CD4-positive, alpha-beta T cell (primary cell): Measurements from ENCODE around the gene GRIN2B. TPM values are rescaled to one million over a fixed set of nuclear protein-coding genes. Genes with fewer than 3 reads are reported as not detected.

Source experiments
- ATAC-seq: fragments of 200-7000 bp; cut with Tn5 transposase; one replicate; pipeline ENCODE4 v1.10.0; 2022; ENCODE audit warnings: mild to moderate bottlenecking; ENCODE audit not compliant: poor library complexity
- CTCF ChIA-PET: fragments of 350-600 bp; sonication (Branson Sonifier 250); formaldehyde crosslinking; loops from one replicate; lab custom pipeline; 2021; ENCODE audit warnings: antibody characterized with exemption, inconsistent platforms; lab: Charles Lee
- POLR2A ChIA-PET: fragments of 350-600 bp; sonication (Branson Sonifier 250); formaldehyde crosslinking; loops from one replicate; lab custom pipeline; 2021; ENCODE audit warnings: antibody characterized with exemption, inconsistent platforms; lab: Charles Lee
- DNase-seq, 14 experiments: peaks; one replicate each; pipeline ENCODE4 v3.0.0-alpha.2; 2013 to 2020; ENCODE audit warnings: mixed read lengths in 2 of 14
- H3K27ac ChIP-seq, 2 donors: one replicate each; pipeline versions ENCODE4 v1.5.1 to v1.7.0; 2013; ENCODE audit warnings: low read length in 2 of 2, low read depth in 1 of 2, mild to moderate bottlenecking in 1 of 2
- H3K27me3 ChIP-seq, 2 experiments: 1 replicate in 1 of 2; 2 replicates in 1 of 2; pipeline versions ENCODE4 v1.6.1 to v1.7.0; 2013; ENCODE audit warnings: low read length in 2 of 2, control low read depth in 1 of 2, mild to moderate bottlenecking in 1 of 2, moderate library complexity in 1 of 2; ENCODE audit not compliant: insufficient read depth in 2 of 2, control insufficient read depth in 1 of 2
- H3K36me3 ChIP-seq: one replicate; pipeline ENCODE4 v1.6.1; 2013; ENCODE audit warnings: low read length, control low read depth; ENCODE audit not compliant: insufficient read depth
- H3K4me1 ChIP-seq: one replicate; pipeline ENCODE4 v1.6.1; 2013; ENCODE audit warnings: low read length, control low read depth; ENCODE audit not compliant: insufficient read depth
- H3K4me3 ChIP-seq: one replicate; pipeline ENCODE4 v1.5.1; 2013; ENCODE audit warnings: mild to moderate bottlenecking, low read length, moderate library complexity
- H3K9me3 ChIP-seq, 2 experiments: 1 replicate in 1 of 2; 2 replicates in 1 of 2; pipeline versions ENCODE4 v1.6.1 to v1.7.0; 2013; ENCODE audit warnings: low read length in 2 of 2, mild to moderate bottlenecking in 2 of 2, control low read depth in 1 of 2, moderate library complexity in 1 of 2; ENCODE audit not compliant: control insufficient read depth in 1 of 2, insufficient read depth in 1 of 2
- H3K27ac Mint-ChIP-seq: one replicate; pipeline ENCODE4 v1.8.0; 2020; ENCODE audit warnings: mixed read lengths
- H3K27me3 Mint-ChIP-seq: one replicate; pipeline ENCODE4 v1.8.0; 2021; ENCODE audit warnings: mixed read lengths
- H3K36me3 Mint-ChIP-seq: one replicate; pipeline ENCODE4 v1.8.0; 2021; ENCODE audit warnings: low read depth, mixed read lengths
- H3K4me1 Mint-ChIP-seq: one replicate; pipeline ENCODE4 v1.8.0; 2021; ENCODE audit warnings: low read depth, mixed read lengths
- H3K4me3 Mint-ChIP-seq: one replicate; pipeline ENCODE4 v1.8.0; 2020; ENCODE audit warnings: mild to moderate bottlenecking, mixed read lengths
- H3K9me3 Mint-ChIP-seq: one replicate; pipeline ENCODE4 v1.8.0; 2020; ENCODE audit warnings: mixed read lengths
- CTCF ChIP-seq: fragments of 200-600 bp; IDR thresholded peaks from one replicate; pipeline ENCODE4 v1.8.0; 2022; ENCODE audit warnings: antibody characterized with exemption, mild to moderate bottlenecking
- intact Hi-C, 2 experiments: fragments of 100-400 bp; cut with DNase I in 1 of 2; cut with micrococcal nuclease in 1 of 2; formaldehyde crosslinking; loops; one replicate each; pipeline versions ENCODE4 v1.15.1 to v1.9.0; 2023 to 2025; cut with DNase I, micrococcal nuclease
- polyA plus RNA-seq, 2 donors: library from polyadenylated mRNA; unstranded; fragments of 120-200 nt; gene quantifications; one replicate each; pipeline ENCODE4 v1.2.1, GENCODE V29; 2013
- total RNA-seq, 174 experiments: library from RNA in 2 of 174; stranded (reverse) in 2 of 174; gene quantifications; one replicate each; pipeline ENCODE4 v1.2.3 and lab custom pipeline; 2021 to 2026

The GRIN2B gene
- not detected for total RNA-seq
- not detected for polyA plus RNA-seq (2013, experiment 1 of 2)
- polyA plus RNA-seq (2013, experiment 2 of 2): under 0.01 TPM
- total RNA-seq (lab: John Stamatoyannopoulos, UW): 0 to 0.29 (median 0) reads per million in 172 experiments

- intact Hi-C loops: no loop called here
- Histone ChIP-seq H3K27ac (no peak within 1 kb of the TSS), H3K36me3 (no peaks in the 10 kb centered on the region), H3K4me3 (no peak within 1 kb of the TSS), H3K4me1 (peaks cover 7% of the 10 kb centered on the region), H3K9me3 (peaks cover 0 to 8% of the 10 kb centered on the region in 2 experiments), H3K27me3 (peaks cover 43 to 65% of the 10 kb centered on the region in 2 experiments)
- POLR2A ChIA-PET: no interaction called here
- no peaks in the 10 kb centered on the region for H3K9me3 Mint-ChIP-seq
- CTCF ChIA-PET: no interaction called here
- H3K27me3 Mint-ChIP-seq: peaks cover 84% of the 10 kb centered on the region
- H3K27ac Mint-ChIP-seq: no peak within 1 kb of the TSS
- ATAC-seq (no peak), DNase-seq (no peak)
- H3K36me3 Mint-ChIP-seq: no peaks in the 10 kb centered on the region
- peaks cover 6% of the 10 kb centered on the region for H3K4me1 Mint-ChIP-seq
- no peak for TF ChIP-seq CTCF
- no peak within 1 kb of the TSS for H3K4me3 Mint-ChIP-seq
Observed at GRCh38 chr12:13981296-13981962, at the start of gene GRIN2B. GRIN2B (minus strand) TSS chr12:13981602; CDS start chr12:13866208, 115,394 bp downstream.

- ATAC-seq (no peak), DNase-seq (no peak)
- Histone ChIP-seq H3K4me1 (no peaks in the 10 kb centered on the region), H3K9me3 (no peaks in the 10 kb centered on the region), H3K4me3 (no peak overlapping the region), H3K36me3 (no peaks in the 10 kb centered on the region), H3K27ac (no peak overlapping the region), H3K27me3 (no peaks in the 10 kb centered on the region)
- Mint-ChIP-seq H3K4me1 (no peaks in the 10 kb centered on the region), H3K27me3 (peaks cover 6% of the 10 kb centered on the region), H3K9me3 (no peaks in the 10 kb centered on the region), H3K36me3 (no peaks in the 10 kb centered on the region), H3K27ac (no peak overlapping the region), H3K4me3 (no peak overlapping the region)
- intact Hi-C loops: no loop called here
- TF ChIP-seq CTCF: no peak
- CTCF ChIA-PET: no interaction called here
- POLR2A ChIA-PET: no interaction called here
Observed at GRCh38 chr12:14026537-14026936, 45.1 kb upstream of the GRIN2B start.

GRCh38 chr12:14024591-14024990 is 43.2 kb upstream of the GRIN2B start:
- H3K9me3 ChIP-seq: no peaks in the 10 kb centered on the region
- no peak for TF ChIP-seq CTCF
- Mint-ChIP-seq H3K4me1 (no peaks in the 10 kb centered on the region), H3K27ac (no peak overlapping the region), H3K27me3 (peaks cover 6% of the 10 kb centered on the region), H3K4me3 (no peak overlapping the region), H3K36me3 (no peaks in the 10 kb centered on the region), H3K9me3 (no peaks in the 10 kb centered on the region)
- H3K27me3 ChIP-seq: no peaks in the 10 kb centered on the region
- POLR2A ChIA-PET: no interaction called here
- H3K27ac ChIP-seq: no peak overlapping the region
- no peaks in the 10 kb centered on the region for H3K36me3 ChIP-seq
- H3K4me3 ChIP-seq: no peak overlapping the region
- no peaks in the 10 kb centered on the region for H3K4me1 ChIP-seq
- no peak for DNase-seq
- ATAC-seq: no peak
- CTCF ChIA-PET: no interaction called here
- intact Hi-C loops: no loop called here
